ENCODE data around the gene GAGE12C.
"Not testable (repeated sequence)": the region's sequence is repeated elsewhere in the genome, so short reads cannot be mapped to it uniquely, and the experiment has no call there.

The GAGE12C gene

GRCh38 chrX:49531877-49532276, at the start of gene GAGE12C:
TSS of gene GAGE12C (plus strand) at chrX:49532177. CDS start at chrX:49533332, 1,155 bp downstream.
- not testable (repeated sequence) for DNase-seq (ENCODE audit: low spot score)

GRCh38 chrX:49541433-49541832, 9.5 kb downstream of the GAGE12C start, which contains the start of gene GAGE12D:
TSS of gene GAGE12D (plus strand) at chrX:49541733. CDS start at chrX:49542888, 1,155 bp downstream.
- not testable (repeated sequence) for DNase-seq (ENCODE audit: low spot score)

GRCh38 chrX:49550989-49551388, 19.0 kb downstream of the GAGE12C start, which contains the start of gene GAGE12E:
TSS of gene GAGE12E (plus strand) at chrX:49551289. CDS start at chrX:49552444, 1,155 bp downstream.
- not testable (repeated sequence) for DNase-seq (ENCODE audit: low spot score)

GRCh38 chrX:49560542-49560941, 28.6 kb downstream of the GAGE12C start, which contains the start of gene GAGE12F:
TSS of gene GAGE12F (plus strand) at chrX:49560842. CDS start at chrX:49561997, 1,155 bp downstream.
- not testable (repeated sequence) for DNase-seq (ENCODE audit: low spot score)

GRCh38 chrX:49568728-49569127, 36.8 kb downstream of the GAGE12C start:
- DNase-seq (ENCODE audit: low spot score): not testable (repeated sequence)

- DNase-seq (ENCODE audit: low spot score): not testable (repeated sequence)
Measured at GRCh38 chrX:49569152-49569551, 37.2 kb downstream of the GAGE12C start.

- not testable (repeated sequence) for DNase-seq (ENCODE audit: low spot score)
Measured at GRCh38 chrX:49570100-49570499, 38.1 kb downstream of the GAGE12C start, which contains the start of gene GAGE12G. TSS of gene GAGE12G (plus strand) at chrX:49570400. CDS start at chrX:49571555, 1,155 bp downstream.

- not testable (repeated sequence) for DNase-seq (ENCODE audit: low spot score)
Measured at GRCh38 chrX:49579649-49580048, 47.7 kb downstream of the GAGE12C start, which contains the start of gene GAGE12H. TSS of gene GAGE12H (plus strand) at chrX:49579949. CDS start at chrX:49581104, 1,155 bp downstream.
